RPMI8226 (cell line): ENCODE measurements around the gene ASTN2.

Experiments used
- DNase-seq: peaks from one replicate; pipeline ENCODE4 v3.0.0-alpha.2; 2015

The ASTN2 gene, protein sequence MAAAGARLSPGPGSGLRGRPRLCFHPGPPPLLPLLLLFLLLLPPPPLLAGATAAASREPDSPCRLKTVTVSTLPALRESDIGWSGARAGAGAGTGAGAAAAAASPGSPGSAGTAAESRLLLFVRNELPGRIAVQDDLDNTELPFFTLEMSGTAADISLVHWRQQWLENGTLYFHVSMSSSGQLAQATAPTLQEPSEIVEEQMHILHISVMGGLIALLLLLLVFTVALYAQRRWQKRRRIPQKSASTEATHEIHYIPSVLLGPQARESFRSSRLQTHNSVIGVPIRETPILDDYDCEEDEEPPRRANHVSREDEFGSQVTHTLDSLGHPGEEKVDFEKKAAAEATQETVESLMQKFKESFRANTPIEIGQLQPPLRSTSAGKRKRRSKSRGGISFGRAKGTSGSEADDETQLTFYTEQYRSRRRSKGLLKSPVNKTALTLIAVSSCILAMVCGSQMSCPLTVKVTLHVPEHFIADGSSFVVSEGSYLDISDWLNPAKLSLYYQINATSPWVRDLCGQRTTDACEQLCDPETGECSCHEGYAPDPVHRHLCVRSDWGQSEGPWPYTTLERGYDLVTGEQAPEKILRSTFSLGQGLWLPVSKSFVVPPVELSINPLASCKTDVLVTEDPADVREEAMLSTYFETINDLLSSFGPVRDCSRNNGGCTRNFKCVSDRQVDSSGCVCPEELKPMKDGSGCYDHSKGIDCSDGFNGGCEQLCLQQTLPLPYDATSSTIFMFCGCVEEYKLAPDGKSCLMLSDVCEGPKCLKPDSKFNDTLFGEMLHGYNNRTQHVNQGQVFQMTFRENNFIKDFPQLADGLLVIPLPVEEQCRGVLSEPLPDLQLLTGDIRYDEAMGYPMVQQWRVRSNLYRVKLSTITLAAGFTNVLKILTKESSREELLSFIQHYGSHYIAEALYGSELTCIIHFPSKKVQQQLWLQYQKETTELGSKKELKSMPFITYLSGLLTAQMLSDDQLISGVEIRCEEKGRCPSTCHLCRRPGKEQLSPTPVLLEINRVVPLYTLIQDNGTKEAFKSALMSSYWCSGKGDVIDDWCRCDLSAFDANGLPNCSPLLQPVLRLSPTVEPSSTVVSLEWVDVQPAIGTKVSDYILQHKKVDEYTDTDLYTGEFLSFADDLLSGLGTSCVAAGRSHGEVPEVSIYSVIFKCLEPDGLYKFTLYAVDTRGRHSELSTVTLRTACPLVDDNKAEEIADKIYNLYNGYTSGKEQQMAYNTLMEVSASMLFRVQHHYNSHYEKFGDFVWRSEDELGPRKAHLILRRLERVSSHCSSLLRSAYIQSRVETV (N-terminal part only)

DNA sequence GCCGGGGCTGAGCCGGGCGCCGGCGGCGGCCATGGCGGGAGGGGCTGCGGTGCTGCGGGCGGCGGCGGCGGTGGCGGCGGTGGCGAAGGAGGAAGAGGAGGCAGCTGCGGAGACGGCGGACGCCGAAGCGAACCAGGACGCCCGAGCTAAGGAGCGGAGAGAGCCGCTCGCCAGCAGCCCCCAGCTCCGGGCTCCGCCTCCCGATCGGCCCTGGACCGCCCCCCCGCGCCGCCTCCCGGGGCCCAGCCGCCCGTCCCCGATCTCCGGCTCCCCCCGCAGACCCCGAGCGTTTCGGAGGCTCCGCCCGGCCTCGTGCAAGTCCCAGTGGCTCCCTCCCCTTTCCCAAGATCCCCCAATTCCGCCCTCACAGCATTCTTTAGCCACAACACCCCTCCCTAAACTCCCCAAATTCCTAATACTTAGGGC is at the start of gene ASTN2:
Gene ASTN2, minus strand, starts transcription at position 152 of the 426 bp plus-strand sequence. Its CDS starts 119 bp downstream, at position 33.
- DNase-seq: no peak

DNA sequence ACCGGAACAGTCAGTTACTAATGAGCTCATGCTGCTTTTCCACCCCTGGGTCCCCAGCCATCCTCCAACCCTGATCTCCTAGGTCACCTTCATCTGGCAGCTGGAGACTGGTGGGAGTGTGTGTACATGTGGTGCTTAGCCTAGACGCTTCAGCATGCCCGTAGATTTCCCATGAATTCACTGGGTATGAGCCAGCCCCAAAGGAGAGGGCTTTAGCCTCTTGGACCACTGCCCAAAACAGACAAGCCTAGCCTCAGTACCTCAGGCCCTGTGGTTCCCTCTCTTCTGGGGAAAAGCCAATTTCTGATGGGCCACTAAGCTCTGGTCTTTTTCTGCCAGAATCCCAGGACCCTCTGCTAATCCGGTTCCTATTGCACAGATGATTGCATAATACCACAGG is 48.0 kb upstream of the ASTN2 start:
- no peak for DNase-seq

DNA sequence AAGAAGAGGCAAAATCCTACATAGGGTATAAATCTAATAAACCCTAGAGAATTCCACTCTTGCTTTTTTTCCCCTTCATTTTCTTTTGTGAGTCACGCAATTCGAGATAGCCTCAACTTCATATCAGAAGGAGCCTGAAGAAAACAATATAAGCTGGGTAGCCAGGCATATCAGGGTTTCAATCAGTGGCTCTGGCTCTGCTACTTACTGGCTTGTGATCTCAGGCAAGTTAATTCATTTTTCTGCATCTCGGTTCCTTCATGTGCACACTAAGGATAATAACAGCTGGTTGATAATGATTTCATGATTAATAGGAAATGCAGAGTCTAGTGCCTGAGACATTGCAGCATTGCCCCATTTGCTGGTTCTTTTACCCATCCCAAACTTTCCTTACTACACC is 46.5 kb upstream of the ASTN2 start:
- DNase-seq: no peak

DNA sequence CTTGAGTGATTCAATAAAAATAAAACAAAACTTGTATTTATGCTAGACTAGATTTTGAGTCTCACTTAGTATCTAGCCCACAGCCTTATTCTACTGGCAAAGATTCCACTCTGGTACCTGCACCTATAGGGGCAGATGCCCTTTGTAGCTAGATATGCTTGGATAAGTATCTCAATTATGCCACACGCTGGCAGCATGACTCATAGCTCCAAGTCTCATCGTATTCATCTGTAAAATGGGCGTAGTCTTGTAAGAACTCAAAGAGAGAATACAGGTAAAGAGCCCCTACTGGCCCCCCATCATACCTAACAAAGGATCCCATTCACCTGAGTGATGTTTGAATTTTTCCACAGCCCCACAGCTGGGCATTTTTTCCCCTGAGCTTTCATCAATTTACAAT is 45.9 kb upstream of the ASTN2 start:
- DNase-seq: no peak

DNA sequence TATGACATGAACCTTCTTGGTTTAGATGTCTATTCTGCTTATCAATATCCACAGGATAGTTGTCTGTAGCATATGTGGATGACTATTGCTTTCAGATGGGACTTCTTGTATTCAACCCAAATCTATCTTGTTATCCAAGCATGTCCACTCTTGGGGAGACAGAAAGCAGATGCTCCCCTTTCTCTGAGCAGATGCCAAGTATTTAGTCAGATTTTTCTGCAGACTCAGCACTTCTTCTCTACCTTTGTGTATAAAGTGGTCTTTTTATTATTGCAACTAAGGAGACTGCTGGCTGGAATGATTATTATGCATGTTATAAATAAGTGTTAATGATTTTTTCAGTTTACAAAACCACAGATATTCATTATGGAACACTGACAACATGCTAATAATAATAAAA is 45.1 kb upstream of the ASTN2 start:
- DNase-seq: no peak

DNA sequence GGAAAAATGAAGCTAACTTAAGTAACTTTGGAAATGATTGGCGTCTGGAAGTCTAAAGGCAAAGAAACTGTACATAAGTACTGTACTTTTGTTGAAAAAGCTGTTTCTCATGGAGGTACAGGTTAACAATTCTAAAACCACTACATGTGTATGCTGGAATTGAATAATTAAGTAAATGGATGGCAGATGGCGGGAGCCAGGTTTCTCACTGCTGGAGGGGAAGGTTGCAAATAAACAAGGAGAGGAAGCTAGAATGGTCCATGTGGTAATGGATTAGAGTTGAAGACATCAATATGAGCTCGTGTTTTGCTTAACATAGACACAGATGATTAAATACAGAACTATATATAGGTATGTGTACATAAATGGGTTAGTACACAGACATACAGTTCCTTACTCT is 43.2 kb upstream of the ASTN2 start:
- DNase-seq: no peak

DNA sequence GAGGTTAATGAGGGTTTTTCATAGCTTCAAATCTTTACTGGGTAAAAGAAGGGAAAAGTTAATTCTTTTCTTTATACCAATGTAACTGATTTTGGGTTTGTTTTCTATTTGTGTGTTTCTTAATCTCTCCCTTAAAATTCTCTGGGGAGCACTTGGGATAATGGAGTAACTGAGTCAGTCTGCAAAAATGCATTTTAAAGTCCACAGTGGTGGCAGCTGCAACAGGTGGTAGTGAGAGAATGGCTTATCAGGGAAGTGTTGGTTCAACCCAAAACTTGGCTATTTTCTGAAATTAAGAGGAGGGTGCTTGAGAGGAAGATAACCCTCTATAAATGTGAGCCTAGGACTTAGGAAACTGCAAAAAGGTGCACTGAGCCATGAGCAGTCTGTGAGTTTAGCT is 39.9 kb upstream of the ASTN2 start:
- DNase-seq: no peak

DNA sequence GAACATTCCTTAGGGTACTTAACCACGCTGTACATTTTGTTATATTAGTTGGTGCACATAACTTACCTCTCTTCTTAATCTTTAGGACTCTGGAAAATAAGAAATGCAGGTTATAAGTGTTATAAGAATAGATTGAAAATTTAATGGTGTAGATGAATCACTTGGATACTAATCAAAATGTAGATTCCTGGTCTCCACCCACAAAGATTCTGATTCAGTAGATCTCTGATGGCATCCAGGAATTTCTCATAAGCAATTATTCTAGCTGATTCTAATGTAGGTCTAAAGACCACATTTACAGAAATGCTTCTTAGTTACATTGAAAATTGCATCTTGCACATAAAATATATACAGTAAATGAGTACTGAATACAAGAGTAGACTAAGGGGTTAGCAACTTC is 38.9 kb upstream of the ASTN2 start:
- DNase-seq: no peak

DNA sequence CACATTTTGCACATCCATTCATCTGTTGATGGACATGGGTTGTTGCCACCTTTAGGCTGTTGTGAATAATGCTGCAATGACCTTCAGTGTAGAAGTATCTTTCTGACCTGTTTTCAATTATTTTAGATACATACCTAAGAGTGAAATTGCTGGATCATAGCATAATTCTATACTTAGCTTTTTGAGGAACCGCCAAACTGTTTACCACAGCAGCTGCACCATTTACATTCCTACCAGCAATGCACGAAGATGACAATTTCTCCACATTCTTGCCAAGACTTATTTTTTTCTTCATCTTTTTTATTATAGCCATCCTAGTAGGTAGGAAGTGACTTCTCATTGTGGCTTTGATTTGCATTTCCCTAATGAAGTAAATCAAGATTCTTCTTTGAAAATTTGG is 36.5 kb upstream of the ASTN2 start:
- DNase-seq: no peak

DNA sequence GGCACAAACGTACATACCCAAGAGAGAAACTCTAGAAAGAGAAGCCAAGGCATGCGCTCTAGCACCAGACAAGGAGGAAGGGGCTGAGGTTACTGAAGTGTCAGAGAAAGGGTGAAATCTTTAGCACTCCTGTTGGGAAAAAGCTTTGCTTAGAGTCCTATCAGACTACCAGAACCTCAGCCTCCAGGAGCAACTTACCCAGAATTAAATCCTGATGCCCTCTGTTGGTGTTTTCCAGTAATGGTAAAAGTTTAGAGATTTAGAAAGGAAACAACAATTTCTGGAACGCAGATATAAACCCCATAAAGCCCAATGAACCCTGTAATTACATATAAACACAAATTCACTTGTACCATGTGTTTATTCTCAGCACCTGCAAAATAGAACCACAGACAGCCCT is 33.2 kb upstream of the ASTN2 start:
- no peak for DNase-seq

DNA sequence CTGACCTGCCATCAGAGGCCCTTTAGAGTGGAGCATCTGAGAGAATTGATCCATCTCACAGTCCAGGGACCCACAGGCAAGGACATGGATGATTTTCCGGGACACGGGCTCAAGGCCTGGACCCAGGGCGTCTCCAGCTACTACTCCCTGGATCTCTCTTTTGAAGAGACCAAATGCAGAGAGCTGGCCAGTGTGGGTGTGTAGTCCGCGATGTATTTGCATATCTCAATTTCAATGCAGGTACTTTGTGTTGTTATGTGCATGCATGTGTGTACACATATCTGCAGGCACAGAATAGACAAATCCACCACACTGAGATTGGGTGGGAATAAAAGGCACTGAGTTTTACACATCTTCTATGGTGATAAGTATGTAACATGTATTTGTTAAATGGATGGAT is 30.8 kb upstream of the ASTN2 start:
- no peak for DNase-seq

DNA sequence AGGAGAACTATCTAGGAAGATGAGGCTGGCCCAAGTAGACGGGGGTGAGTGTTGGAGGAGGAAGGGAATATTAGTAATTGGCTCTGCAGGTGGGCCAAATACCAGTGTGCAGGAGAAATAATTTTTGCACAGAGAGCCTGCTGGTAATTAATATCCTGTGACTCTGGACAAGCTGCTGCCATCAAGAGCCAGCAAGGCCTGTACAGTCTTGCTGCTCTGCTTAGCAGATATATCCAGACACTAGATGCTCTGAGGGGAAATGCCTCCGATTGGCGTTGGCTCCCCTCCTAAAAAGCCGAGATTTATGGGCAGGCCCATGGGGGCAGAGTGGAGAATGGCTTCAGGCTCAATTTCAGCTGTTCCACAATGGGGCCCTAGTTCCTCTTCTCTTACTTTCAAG is 29.6 kb upstream of the ASTN2 start:
- DNase-seq: no peak

DNA sequence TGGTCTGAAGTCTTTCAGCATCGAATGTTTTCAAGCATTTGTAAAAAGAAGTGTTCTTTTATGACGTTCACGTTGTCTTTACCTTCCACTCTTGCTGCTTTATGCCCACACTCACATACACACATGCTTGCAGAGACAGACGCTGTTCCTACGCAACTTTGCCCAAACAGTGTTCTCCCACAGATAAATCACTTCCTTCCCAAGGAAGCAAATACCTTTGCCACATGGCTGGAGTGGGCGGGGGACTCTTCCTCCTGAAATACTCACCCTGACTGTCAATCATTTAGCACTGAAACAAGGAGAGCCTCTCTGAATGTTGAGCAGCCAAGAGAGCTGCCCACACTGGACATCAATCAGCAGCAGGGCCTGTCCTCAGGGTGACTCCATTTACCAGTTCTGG is 22.4 kb upstream of the ASTN2 start:
- no peak for DNase-seq

DNA sequence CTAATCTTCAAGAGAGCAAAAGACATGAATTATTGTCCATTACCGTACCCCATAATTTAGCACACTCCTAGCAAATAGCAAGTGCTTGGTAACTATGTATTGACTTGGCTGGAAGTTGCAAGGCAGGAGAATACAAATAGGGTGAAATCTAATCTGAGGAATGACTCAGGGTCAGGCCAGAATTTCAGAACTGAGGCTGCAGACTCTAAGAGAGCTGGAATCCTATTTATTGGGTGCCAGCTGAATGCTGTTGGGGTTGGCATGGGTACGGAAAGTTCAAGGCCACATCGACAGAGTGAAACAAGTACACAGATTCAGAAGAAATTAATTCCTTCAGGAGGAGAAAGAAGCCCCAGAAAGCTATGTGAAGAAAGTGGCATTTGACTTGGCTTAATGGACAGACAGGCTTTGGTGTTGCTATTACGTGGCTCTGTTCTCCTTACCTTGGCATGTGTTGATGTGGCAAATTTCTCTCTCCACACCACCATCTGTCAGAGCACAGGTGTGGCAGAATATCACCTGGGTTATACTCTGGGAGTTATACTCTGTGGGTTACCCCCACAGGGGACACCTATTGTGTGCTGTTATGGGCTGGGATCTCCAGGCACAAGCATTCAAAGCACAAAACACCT is 20.9 kb upstream of the ASTN2 start:
- DNase-seq: no peak

DNA sequence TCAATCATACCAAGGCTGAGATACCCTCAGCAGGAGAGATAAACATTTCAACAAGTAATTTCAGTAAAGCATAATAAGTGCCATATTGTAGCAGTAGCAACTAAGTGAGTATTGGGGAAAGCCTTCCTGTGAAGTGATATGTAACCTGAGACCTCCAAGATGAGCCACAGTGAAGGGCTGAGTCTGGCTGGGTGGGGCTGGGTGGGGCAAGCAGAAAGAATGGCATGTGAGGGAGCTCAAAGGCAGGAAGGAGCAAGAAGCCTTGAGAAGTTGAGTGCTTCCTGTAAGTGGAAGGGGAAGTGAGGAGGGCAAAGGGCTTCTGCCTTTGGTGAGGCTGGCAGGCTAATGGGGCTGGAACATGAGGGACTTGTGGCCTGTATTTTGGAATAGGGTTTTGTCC is 19.7 kb upstream of the ASTN2 start:
- no peak for DNase-seq

DNA sequence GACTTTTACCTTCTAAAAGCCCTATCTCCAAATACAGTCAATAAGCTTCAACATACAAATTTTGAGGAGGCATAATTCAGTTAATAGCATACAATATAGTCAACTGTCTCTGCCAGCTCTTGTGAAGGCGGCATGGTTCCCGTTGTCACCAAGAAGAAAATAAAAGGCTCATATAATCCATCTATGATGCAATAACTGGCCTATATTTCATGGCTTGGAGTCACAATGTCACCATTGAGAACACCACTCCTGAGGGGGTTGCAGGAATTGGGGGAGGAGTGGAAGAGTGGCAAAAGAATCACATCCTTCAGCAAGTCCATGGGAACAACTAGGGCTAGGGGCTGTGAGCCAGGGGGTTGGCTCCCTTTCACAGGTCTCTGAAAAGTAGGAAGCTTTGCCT is 16.0 kb upstream of the ASTN2 start:
- no peak for DNase-seq

DNA sequence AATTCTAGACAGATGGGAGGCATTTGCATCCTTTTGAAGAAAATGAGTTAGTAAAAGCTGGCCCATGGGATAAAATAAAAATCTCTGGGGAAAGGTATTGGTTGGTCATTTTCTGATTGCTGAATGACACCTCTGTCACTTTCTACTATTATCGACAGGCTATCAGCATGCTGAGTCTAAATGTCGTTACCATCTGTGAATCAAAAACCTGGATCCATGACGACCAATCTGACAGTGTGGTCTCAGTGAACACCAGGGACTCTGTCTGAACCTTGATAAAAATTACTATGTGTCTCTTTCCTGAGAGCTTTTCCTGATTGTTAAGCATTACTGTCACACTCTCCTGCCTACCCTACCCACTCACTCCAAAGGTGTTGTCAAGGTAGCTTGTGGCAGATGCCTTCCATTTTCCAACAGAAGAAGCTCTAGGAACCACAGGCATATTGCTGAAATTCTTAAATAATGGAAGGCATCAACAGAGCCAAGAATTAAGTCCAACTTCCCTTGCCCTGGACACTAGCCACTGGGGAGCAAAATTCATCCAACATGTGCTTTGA is 12.6 kb upstream of the ASTN2 start:
- DNase-seq: no peak

DNA sequence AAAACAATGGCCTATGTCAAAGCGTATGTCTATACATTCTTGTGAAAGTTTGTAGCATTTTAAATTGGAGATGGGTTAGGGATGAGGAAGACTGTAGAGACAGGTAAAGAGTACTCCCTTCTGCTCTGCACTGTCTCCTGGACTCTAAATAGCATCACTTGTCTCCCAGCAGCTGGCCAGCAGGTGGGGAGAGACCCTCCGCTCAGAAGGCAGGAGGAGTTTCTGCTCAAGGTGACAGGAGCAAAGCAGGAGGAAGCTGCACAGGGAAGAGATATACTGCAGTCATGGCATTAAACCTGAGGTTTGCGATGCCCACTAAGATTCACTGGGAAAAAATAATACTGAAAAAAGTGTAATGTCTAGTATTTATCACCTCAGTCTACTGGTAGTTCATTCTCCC is 10.7 kb upstream of the ASTN2 start:
- no peak for DNase-seq

DNA sequence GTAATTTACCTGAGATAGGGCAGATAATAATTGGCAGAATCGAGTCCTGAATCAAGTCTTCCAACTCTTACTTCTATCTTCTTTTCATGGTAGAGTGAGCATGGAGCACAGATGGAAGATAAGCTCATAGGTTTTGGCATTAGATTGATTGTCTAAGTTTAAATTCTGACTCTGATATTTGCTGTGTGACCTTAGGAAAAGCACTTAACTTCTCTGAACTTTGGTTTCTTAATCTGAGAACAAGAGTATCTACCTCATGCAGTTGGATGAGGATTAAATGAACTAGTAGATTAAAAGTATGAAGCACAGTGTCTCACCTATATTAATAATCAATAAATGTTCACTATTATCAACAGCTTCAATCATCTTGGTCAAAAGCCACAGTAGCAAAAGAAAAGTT is 9.4 kb upstream of the ASTN2 start:
- DNase-seq: no peak

DNA sequence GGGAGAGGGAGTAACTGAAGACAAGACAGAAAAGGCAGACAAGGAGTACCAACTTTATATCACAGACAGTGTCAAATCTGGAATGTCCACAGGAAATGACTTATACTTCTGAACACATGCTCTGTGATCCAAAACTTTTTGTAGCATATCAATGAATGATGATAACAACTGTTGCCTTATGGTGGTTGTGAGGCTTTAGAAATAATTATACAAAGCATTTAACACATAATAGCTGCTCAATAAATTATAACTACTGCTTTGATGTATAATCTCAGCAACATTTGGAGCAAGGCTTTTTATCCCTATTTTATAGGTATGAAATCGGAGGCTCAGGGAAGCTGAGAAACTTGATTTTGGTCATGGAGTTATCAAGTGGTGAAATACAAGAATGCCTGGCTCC is 3.3 kb upstream of the ASTN2 start:
- DNase-seq: no peak

DNA sequence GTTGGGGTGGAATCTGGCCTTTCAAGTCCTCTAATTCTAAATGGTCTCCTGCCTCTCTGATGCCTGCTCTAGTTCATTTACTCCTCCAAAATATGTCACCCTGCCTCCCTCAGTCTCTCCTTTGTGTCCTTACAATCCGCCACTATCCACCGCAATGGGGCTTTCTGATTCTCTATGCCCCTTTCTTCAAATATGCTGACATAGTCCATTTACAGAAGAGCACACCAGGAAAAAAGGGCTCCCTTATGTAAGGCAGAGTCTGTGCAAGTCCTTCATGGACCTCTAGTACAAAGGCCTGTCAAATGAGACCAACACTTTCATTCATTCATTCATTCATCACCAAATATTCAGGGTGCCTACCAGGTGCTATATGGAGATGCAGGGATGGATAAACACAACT is 2.0 kb upstream of the ASTN2 start:
- DNase-seq: no peak

DNA sequence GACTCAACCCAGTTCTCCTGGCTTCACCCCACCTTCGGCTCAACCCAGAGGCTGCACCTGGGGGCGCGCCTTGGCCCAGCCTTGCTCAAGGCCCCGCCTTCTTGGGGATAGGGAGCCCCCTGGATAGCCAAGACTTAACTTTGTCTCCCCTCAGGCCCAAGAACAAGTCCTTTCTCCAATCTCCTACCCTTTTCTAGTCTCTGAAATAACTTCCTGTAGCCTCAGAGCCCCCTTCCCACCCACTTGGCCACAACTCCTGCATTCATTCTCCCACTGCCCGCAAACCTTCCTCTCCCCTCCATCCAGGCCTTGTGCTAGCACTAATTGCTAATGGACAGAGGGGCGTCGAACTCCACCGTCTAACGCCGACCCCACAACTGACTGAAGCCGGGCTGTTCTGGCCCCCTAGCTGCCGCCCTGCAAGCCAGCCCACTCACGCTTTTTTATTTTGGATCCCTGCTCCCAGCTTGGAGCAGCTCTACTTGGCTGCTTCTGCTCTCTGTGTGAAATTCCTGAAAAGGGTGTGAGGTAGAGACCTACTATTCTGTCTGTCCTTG is 579 bp upstream of the ASTN2 start:
- no peak for DNase-seq
